Measurements from ENCODE around the gene HOXA7.

HOXA7 gene

GRCh38 chr7:27199849-27200760 lies 43.6 kb upstream of the HOXA7 start, which contains the start of gene HOXA13:
Gene HOXA13, minus strand, starts transcription at chr7:27200091. Its CDS starts 14 bp downstream, at chr7:27200077.
- peaks cover 99% of the 10 kb centered on the region for H3K27me3 ChIP-seq (ENCODE audit: control insufficient read depth, insufficient read depth, low read length, poor library complexity, severe bottlenecking)
- WGBS, 2 experiments = 1% methylated on average over 99 of the region's 99 CpGs
- no peaks in the 10 kb centered on the region for H3K36me3 ChIP-seq (ENCODE audit: control insufficient read depth, insufficient read depth, low read length)
- H3K4me3 ChIP-seq (ENCODE audit: insufficient read depth, low read depth, low read length) = peak within 1 kb of the TSS; percentile 8
- H3K9me3 ChIP-seq (ENCODE audit: control insufficient read depth, low read length) = no peaks in the 10 kb centered on the region
- H3K4me1 ChIP-seq (ENCODE audit: control insufficient read depth, insufficient read depth, low read length) = no peaks in the 10 kb centered on the region
- no peak within 1 kb of the TSS for H3K27ac ChIP-seq (ENCODE audit: insufficient read depth, low read depth, low read length, poor library complexity, severe bottlenecking)

DNA sequence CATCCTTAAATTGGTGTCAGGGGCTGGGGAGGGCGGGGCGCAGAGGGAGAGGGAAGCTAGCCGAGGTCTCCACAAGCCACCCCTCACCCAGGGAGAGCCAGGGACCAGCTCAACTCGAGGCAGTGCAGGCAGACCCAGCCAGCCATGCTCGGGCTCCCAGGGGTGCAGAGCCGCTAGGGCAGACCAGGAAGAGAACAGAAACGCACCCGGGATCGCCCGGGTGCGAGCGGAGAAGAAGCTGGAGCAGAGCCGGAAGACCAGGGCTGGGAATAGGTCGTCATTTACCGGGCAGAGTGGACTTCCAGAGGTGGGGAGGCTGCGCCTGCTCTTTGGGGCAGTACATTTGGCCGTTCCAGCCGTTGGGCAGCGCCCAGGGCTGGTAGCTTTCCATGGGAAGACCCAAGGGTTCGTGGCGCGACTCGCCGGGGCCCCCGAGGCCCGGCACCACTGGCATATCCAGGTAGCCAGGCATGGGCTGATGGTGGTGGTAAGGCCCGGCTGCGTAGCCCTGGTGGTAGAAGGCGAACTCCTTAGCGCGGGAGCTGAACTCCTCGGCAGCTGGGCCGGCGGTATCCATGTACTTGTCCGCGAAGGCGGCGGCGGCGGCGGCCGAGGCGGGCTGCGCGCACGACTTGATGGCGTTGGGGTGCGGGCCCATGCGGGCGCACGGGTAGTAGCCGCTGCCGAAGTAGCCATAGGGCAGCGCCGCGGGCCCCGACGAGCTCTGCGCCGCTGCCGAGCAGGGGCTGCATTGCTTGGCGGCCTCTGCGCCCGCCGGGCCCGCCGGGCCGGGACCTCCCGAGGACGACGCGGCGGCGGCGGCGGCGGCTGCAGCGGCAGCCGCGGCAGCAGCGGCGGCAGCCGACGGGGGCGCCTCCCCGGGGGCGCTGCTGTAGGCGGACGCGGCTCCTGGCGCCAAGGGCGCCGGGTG lies 42.7 kb upstream of the HOXA7 start:
- H3K4me1 ChIP-seq (ENCODE audit: control insufficient read depth, insufficient read depth, low read length) = no peaks in the 10 kb centered on the region
- H3K27ac ChIP-seq (ENCODE audit: insufficient read depth, low read depth, low read length, poor library complexity, severe bottlenecking) = no peak overlapping the region
- no peaks in the 10 kb centered on the region for H3K9me3 ChIP-seq (ENCODE audit: control insufficient read depth, low read length)
- H3K4me3 ChIP-seq (ENCODE audit: insufficient read depth, low read depth, low read length) = no peak overlapping the region
- 2 to 3% methylated on average over 93 of the region's 93 CpGs for WGBS, 2 experiments
- no peaks in the 10 kb centered on the region for H3K36me3 ChIP-seq (ENCODE audit: control insufficient read depth, insufficient read depth, low read length)
- peaks cover 99% of the 10 kb centered on the region for H3K27me3 ChIP-seq (ENCODE audit: control insufficient read depth, insufficient read depth, low read length, poor library complexity, severe bottlenecking)

DNA sequence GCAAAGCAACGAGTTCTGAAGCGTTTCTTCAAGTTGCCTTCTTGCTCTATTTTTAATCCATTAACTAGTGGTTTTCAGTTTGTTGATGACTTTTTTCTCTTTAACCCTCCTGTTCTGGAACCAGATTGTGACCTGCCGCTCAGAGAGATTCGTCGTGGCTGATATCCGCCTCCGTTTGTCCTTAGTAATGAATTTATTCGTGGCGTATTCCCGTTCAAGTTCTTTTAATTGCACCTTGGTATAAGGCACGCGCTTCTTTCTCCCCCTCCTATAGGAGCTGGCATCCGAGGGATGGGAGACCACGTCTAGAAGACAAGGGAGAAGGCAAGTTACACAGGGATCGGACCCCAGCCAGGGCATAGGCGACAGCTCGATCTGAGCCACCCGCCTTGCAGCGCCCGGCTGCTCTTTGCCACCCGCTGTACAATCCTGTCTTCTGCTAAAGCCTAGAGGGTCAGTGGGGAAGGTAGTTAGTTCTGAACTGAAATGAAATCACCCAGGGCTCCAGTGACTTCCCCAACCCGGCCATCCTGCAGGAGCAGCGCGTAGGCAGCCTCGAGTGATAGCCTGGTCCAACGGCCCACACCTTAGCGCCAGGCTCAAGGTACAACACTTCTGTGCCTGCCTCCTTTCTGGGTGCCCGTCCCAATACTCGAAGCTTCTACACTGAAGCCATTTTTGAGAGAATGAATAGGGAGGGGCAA lies 41.8 kb upstream of the HOXA7 start:
- Histone ChIP-seq H3K27ac (ENCODE audit: insufficient read depth, low read depth, low read length, poor library complexity, severe bottlenecking) (no peak overlapping the region), H3K4me3 (ENCODE audit: insufficient read depth, low read depth, low read length) (no peak overlapping the region), H3K27me3 (ENCODE audit: control insufficient read depth, insufficient read depth, low read length, poor library complexity, severe bottlenecking) (peaks cover 99% of the 10 kb centered on the region), H3K4me1 (ENCODE audit: control insufficient read depth, insufficient read depth, low read length) (no peaks in the 10 kb centered on the region), H3K9me3 (ENCODE audit: control insufficient read depth, low read length) (no peaks in the 10 kb centered on the region), H3K36me3 (ENCODE audit: control insufficient read depth, insufficient read depth, low read length) (no peaks in the 10 kb centered on the region)
- 10% methylated on average over 29 of the region's 29 CpGs for WGBS, 2 experiments

DNA sequence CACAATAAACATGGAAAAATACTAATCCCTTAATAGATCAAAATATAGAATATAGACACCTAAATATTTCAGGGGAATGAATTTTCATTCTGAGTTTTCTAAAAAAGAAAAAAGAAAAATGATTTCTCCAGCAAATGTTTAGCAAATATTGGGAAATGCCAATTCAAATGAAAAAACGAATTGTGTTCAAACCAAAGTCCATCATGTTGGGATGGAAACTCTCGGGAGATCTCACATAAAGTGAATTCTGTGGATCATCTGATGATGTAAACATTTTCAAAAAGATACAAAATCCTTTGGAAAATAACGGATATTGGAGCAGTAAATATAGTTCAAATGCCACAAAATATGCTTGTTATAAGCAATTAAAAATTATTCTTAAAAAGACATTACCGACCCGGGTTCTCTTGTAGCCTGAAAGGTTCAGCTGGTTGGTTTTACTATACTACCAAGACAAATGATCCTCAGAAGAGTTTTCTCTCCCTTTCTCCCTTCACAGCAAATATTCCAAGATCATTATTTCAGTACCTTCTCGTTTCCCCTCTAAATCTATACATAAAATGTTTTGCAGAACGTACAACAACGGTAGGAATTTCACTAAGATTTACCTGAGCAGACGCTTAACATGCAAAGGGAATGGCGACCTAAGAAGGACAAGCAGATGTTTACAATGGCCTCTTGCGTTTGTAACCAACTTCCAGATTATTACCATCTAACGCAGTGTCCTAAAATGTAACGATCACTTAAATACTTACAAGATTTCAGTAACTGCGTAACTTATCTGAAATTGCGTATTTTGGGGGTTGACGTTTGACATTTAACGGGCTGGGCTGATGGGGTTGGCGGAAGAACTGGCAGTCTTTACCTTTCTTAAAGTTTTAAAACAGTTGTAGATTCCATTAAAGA lies 40.9 kb upstream of the HOXA7 start:
- Histone ChIP-seq H3K4me3 (ENCODE audit: insufficient read depth, low read depth, low read length) (no peak overlapping the region), H3K27me3 (ENCODE audit: control insufficient read depth, insufficient read depth, low read length, poor library complexity, severe bottlenecking) (peaks cover 99% of the 10 kb centered on the region)
- WGBS, 2 experiments = 29 to 32% methylated on average over 17 of the region's 18 CpGs

GRCh38 chr7:27196287-27196767 lies 39.9 kb upstream of the HOXA7 start:
- no peaks in the 10 kb centered on the region for H3K36me3 ChIP-seq (ENCODE audit: control insufficient read depth, insufficient read depth, low read length)
- WGBS, 2 experiments = 1 to 4% methylated on average over 6 of the region's 6 CpGs
- peaks cover 99% of the 10 kb centered on the region for H3K27me3 ChIP-seq (ENCODE audit: control insufficient read depth, insufficient read depth, low read length, poor library complexity, severe bottlenecking)
- no peak overlapping the region for H3K4me3 ChIP-seq (ENCODE audit: insufficient read depth, low read depth, low read length)
- H3K9me3 ChIP-seq (ENCODE audit: control insufficient read depth, low read length) = no peaks in the 10 kb centered on the region
- no peak overlapping the region for H3K27ac ChIP-seq (ENCODE audit: insufficient read depth, low read depth, low read length, poor library complexity, severe bottlenecking)
- no peaks in the 10 kb centered on the region for H3K4me1 ChIP-seq (ENCODE audit: control insufficient read depth, insufficient read depth, low read length)

More for the DNA sequence above, 40.9 kb upstream of the HOXA7 start:
- Histone ChIP-seq H3K36me3 (ENCODE audit: control insufficient read depth, insufficient read depth, low read length) (no peaks in the 10 kb centered on the region), H3K9me3 (ENCODE audit: control insufficient read depth, low read length) (no peaks in the 10 kb centered on the region), H3K27ac (ENCODE audit: insufficient read depth, low read depth, low read length, poor library complexity, severe bottlenecking) (no peak overlapping the region), H3K4me1 (ENCODE audit: control insufficient read depth, insufficient read depth, low read length) (no peaks in the 10 kb centered on the region)

DNA sequence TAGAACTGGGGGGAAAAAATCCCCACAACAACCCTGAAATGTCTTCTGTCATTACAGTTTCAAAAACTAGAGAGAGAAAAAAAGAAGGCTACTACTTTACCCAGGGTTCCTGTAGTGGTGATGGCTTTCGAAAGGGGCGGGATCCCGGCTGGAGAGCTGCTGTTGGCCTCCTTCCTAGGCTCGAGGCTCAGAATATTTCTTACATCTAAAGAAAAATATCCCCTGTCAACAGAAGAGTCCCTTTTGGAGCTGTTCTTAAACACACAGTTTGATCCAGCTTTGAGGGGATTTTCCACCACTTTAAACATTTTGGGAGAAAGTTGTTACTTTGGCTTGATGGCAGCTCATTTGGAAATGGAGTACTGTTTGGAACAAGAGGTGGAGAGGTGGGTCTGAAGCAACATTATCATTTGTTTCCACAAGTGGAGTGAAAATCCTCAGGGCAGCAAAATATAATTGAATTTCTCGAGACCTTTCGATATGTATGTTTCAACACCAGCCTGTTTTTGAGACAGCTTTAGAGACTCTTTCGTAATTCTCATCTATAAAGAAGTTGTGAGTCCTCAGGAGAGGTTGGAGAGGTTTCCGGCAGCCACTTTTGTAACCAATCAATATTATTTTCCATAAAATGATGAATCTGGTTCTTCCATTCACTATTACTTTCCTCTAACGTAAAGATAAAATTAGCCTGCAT lies 38.4 kb upstream of the HOXA7 start:
- H3K4me1 ChIP-seq (ENCODE audit: control insufficient read depth, insufficient read depth, low read length) = no peaks in the 10 kb centered on the region
- H3K27me3 ChIP-seq (ENCODE audit: control insufficient read depth, insufficient read depth, low read length, poor library complexity, severe bottlenecking) = peaks cover 99% of the 10 kb centered on the region
- no peak overlapping the region for H3K27ac ChIP-seq (ENCODE audit: insufficient read depth, low read depth, low read length, poor library complexity, severe bottlenecking)

GRCh38 chr7:27194002-27194352 lies 37.5 kb upstream of the HOXA7 start:
- Histone ChIP-seq H3K36me3 (ENCODE audit: control insufficient read depth, insufficient read depth, low read length) (no peaks in the 10 kb centered on the region), H3K27ac (ENCODE audit: insufficient read depth, low read depth, low read length, poor library complexity, severe bottlenecking) (no peak overlapping the region), H3K4me3 (ENCODE audit: insufficient read depth, low read depth, low read length) (no peak overlapping the region), H3K27me3 (ENCODE audit: control insufficient read depth, insufficient read depth, low read length, poor library complexity, severe bottlenecking) (peaks cover 100% of the 10 kb centered on the region), H3K9me3 (ENCODE audit: control insufficient read depth, low read length) (no peaks in the 10 kb centered on the region), H3K4me1 (ENCODE audit: control insufficient read depth, insufficient read depth, low read length) (no peaks in the 10 kb centered on the region)
- WGBS, 2 experiments = 8 to 16% methylated on average over 1 to 2 of the region's 2 CpGs

More for the DNA sequence above, 38.4 kb upstream of the HOXA7 start:
- Histone ChIP-seq H3K4me3 (ENCODE audit: insufficient read depth, low read depth, low read length) (no peak overlapping the region), H3K36me3 (ENCODE audit: control insufficient read depth, insufficient read depth, low read length) (no peaks in the 10 kb centered on the region), H3K9me3 (ENCODE audit: control insufficient read depth, low read length) (no peaks in the 10 kb centered on the region)
- WGBS, 2 experiments = 42 to 50% methylated on average over 9 of the region's 9 CpGs

- peaks cover 100% of the 10 kb centered on the region for H3K27me3 ChIP-seq (ENCODE audit: control insufficient read depth, insufficient read depth, low read length, poor library complexity, severe bottlenecking)
- 8 to 10% methylated on average over 29 of the region's 29 CpGs for WGBS, 2 experiments
- no peaks in the 10 kb centered on the region for H3K9me3 ChIP-seq (ENCODE audit: control insufficient read depth, low read length)
- no peaks in the 10 kb centered on the region for H3K36me3 ChIP-seq (ENCODE audit: control insufficient read depth, insufficient read depth, low read length)
- H3K4me3 ChIP-seq (ENCODE audit: insufficient read depth, low read depth, low read length) = no peak overlapping the region
- H3K27ac ChIP-seq (ENCODE audit: insufficient read depth, low read depth, low read length, poor library complexity, severe bottlenecking) = no peak overlapping the region
- no peaks in the 10 kb centered on the region for H3K4me1 ChIP-seq (ENCODE audit: control insufficient read depth, insufficient read depth, low read length)
Measured at GRCh38 chr7:27193335-27194001, 37.0 kb upstream of the HOXA7 start.
